Breast epithelium (tissue), 4 donors: ENCODE results near the gene CYTH3. TPM values are rescaled to one million over a fixed set of nuclear protein-coding genes. Genes with fewer than 3 reads are reported as not detected.
"Not testable (repeated sequence)": the region's sequence is repeated elsewhere in the genome, so short reads cannot be mapped to it uniquely, and the experiment has no call there.

Experiments
- DNase-seq, 2 donors: peaks; one replicate each; pipeline ENCODE4 v3.0.0-alpha.2; 2019; ENCODE audit warnings: low spot score in 2 of 2
- H3K27ac ChIP-seq, 2 donors: fragments of 200-600 bp; sonication (generic) in 1 of 2; one replicate each; pipeline ENCODE4 v1.5.1; 2016 to 2019; ENCODE audit warnings: mild to moderate bottlenecking in 1 of 2
- H3K27me3 ChIP-seq, 2 donors: fragments of 200-600 bp; sonication (generic) in 1 of 2; one replicate each; pipeline versions ENCODE4 v1.5.1 to v1.6.0; 2017 to 2019; ENCODE audit warnings: control low read depth in 1 of 2, mild to moderate bottlenecking in 1 of 2
- H3K36me3 ChIP-seq: fragments of 200-600 bp; one replicate; pipeline ENCODE4 v1.5.1; 2019
- H3K4me1 ChIP-seq, 2 donors: fragments of 200-600 bp; sonication (generic); one replicate each; pipeline ENCODE4 v1.5.1; 2016 to 2019; ENCODE audit warnings: control low read depth in 1 of 2
- H3K4me3 ChIP-seq, 3 donors: fragments of 200-600 bp; sonication (generic); 1 replicate in 2 of 3; 2 replicates in 1 of 3; pipeline ENCODE4 v1.5.1; 2016 to 2019; ENCODE audit warnings: mild to moderate bottlenecking in 3 of 3, moderate library complexity in 2 of 3
- H3K9me3 ChIP-seq, 2 donors: fragments of 200-600 bp; sonication (generic) in 1 of 2; one replicate each; pipeline ENCODE4 v1.5.1; 2016 to 2019; ENCODE audit warnings: control low read depth in 1 of 2
- POLR2A ChIP-seq: fragments of 450-650 bp; IDR thresholded peaks from one replicate; pipeline ENCODE4 v1.6.1; 2016; ENCODE audit warnings: antibody characterized with exemption, mild to moderate bottlenecking, moderate library complexity
- POLR2AphosphoS5 ChIP-seq, 3 donors: sonication (generic); formaldehyde crosslinking; IDR thresholded peaks; one replicate each; pipeline ENCODE4 v1.6.1; 2017; ENCODE audit warnings: antibody characterized with exemption in 3 of 3
- intact Hi-C: fragments of 100-400 bp; cut with DNase I; formaldehyde crosslinking; loops from one replicate; pipeline ENCODE4 v1.15.1; 2023; ENCODE audit warnings: low total_unique reads
- total RNA-seq, 3 donors: library from RNA; depleted of rRNA; stranded (reverse); fragments of >200 nt; gene quantifications; one replicate each; pipeline ENCODE4 v1.1.0, GENCODE V29; 2016
- TF ChIP-seq, protein P1 (sequence below), 3 donors: fragments of 450-650 bp; IDR thresholded peaks; one replicate each; pipeline ENCODE4 v1.5.1; 2016 to 2017; ENCODE audit warnings: antibody characterized with exemption in 3 of 3, mild to moderate bottlenecking in 3 of 3, moderate library complexity in 3 of 3

Gene CYTH3
- total RNA-seq, 3 donors from 2014 or later, result 23.6 to 46.4 (median 33.4) TPM

GRCh38 chr7:6315746-6316145, 43.3 kb upstream of the CYTH3 start:
- no peaks in the 10 kb centered on the region for H3K4me1 ChIP-seq
- TF ChIP-seq, protein P1, sequence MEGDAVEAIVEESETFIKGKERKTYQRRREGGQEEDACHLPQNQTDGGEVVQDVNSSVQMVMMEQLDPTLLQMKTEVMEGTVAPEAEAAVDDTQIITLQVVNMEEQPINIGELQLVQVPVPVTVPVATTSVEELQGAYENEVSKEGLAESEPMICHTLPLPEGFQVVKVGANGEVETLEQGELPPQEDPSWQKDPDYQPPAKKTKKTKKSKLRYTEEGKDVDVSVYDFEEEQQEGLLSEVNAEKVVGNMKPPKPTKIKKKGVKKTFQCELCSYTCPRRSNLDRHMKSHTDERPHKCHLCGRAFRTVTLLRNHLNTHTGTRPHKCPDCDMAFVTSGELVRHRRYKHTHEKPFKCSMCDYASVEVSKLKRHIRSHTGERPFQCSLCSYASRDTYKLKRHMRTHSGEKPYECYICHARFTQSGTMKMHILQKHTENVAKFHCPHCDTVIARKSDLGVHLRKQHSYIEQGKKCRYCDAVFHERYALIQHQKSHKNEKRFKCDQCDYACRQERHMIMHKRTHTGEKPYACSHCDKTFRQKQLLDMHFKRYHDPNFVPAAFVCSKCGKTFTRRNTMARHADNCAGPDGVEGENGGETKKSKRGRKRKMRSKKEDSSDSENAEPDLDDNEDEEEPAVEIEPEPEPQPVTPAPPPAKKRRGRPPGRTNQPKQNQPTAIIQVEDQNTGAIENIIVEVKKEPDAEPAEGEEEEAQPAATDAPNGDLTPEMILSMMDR (IDR thresholded peaks at IDR 0.05), result no peak
- TF ChIP-seq POLR2AphosphoS5 (IDR thresholded peaks at IDR 0.05) (no peak), POLR2A (no peak)
- no peaks in the 10 kb centered on the region for H3K27me3 ChIP-seq
- H3K36me3 ChIP-seq, result no peaks in the 10 kb centered on the region
- H3K4me3 ChIP-seq, result no peak overlapping the region
- H3K27ac ChIP-seq, result peak overlapping the region in 1 of 2 donors; percentile 19
- intact Hi-C loops, result loop anchor here (10.0 kb wide), 1 partner anchor 151 kb away; no protein-coding TSS in a partner anchor
- no peak for DNase-seq
- H3K9me3 ChIP-seq, result no peaks in the 10 kb centered on the region

- H3K9me3 ChIP-seq, result no peaks in the 10 kb centered on the region
- H3K4me1 ChIP-seq, result no peaks in the 10 kb centered on the region
- H3K27ac ChIP-seq, result no peak overlapping the region
- H3K27me3 ChIP-seq, result no peaks in the 10 kb centered on the region
- no peak for TF ChIP-seq POLR2AphosphoS5 (IDR thresholded peaks at IDR 0.05)
- TF ChIP-seq, protein P1 (IDR thresholded peaks at IDR 0.05), result no peak
- TF ChIP-seq POLR2A, result no peak
- H3K36me3 ChIP-seq, result no peaks in the 10 kb centered on the region
- intact Hi-C loops, result loop anchor here (10.0 kb wide), 1 partner anchor 146 kb away; no protein-coding TSS in a partner anchor
- H3K4me3 ChIP-seq, result no peak overlapping the region
- no peak for DNase-seq
Measured at GRCh38 chr7:6310271-6310993, 38.0 kb upstream of the CYTH3 start.

DNA sequence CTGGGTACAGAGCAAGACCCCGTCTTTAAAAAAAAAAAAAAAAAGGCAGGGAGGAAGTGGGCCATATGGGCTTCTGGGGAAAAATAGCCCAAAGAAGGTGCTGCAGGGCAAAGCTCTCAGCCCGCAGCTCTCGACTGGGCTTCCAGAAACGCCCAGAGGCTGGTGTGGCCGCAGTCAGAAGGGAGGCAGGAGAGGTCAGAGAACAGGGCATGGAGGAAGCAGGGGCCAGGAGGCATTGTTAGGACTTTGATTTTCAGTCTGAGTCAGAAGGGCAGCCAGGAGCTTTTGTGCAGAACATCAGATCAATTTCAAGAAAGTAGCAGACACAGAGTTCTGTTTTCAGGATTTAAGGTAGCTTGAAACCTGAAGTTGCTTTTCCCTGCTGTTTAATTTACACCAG, 35.3 kb upstream of the CYTH3 start:
- Histone ChIP-seq H3K9me3 (no peaks in the 10 kb centered on the region), H3K4me3 (no peak overlapping the region), H3K4me1 (no peaks in the 10 kb centered on the region), H3K27ac (no peak overlapping the region), H3K27me3 (no peaks in the 10 kb centered on the region), H3K36me3 (no peaks in the 10 kb centered on the region)
- no peak for TF ChIP-seq POLR2A
- no peak for TF ChIP-seq POLR2AphosphoS5 (IDR thresholded peaks at IDR 0.05)
- TF ChIP-seq, protein P1 (IDR thresholded peaks at IDR 0.05), result no peak
- intact Hi-C loops, result no loop called here
- no peak for DNase-seq

- no peaks in the 10 kb centered on the region for H3K9me3 ChIP-seq
- no peak overlapping the region for H3K27ac ChIP-seq
- DNase-seq, result no peak
- TF ChIP-seq POLR2AphosphoS5 (IDR thresholded peaks at IDR 0.05), result no peak
- TF ChIP-seq, protein P1 (IDR thresholded peaks at IDR 0.05), result no peak
- TF ChIP-seq POLR2A, result no peak
- H3K27me3 ChIP-seq, result no peaks in the 10 kb centered on the region
- H3K4me3 ChIP-seq, result no peak overlapping the region
- no peaks in the 10 kb centered on the region for H3K4me1 ChIP-seq
- intact Hi-C loops, result no loop called here
- no peaks in the 10 kb centered on the region for H3K36me3 ChIP-seq
Measured at GRCh38 chr7:6306471-6306870, 34.0 kb upstream of the CYTH3 start.

- intact Hi-C loops, result no loop called here
- no peaks in the 10 kb centered on the region for H3K36me3 ChIP-seq
- no peaks in the 10 kb centered on the region for H3K27me3 ChIP-seq
- no peaks in the 10 kb centered on the region for H3K9me3 ChIP-seq
- TF ChIP-seq POLR2AphosphoS5 (IDR thresholded peaks at IDR 0.05), result no peak
- TF ChIP-seq, protein P1 (IDR thresholded peaks at IDR 0.05), result no peak
- TF ChIP-seq POLR2A, result no peak
- DNase-seq, result no peak
- no peak overlapping the region for H3K27ac ChIP-seq
- H3K4me1 ChIP-seq, result no peaks in the 10 kb centered on the region
- no peak overlapping the region for H3K4me3 ChIP-seq
Measured at GRCh38 chr7:6305330-6305729, 32.9 kb upstream of the CYTH3 start.

DNA sequence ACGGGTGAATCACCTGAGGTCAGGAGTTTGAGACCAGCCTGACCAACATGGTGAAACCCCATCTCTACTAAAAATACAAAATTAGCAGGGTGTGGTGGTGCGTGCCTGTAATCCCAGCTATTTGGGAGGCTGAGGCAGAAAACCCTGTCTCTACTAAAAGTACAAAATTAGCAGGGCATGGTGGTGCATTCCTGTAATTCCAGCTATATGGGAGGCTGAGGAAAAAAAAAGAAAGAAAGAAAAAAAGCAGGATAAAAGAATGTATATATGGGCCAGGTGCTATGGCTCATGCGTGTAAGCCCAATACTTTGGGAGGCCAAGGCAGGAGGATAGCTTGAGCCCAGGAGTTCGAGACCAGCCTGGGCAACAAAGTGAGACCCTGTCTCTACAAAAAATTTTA, 29.0 kb upstream of the CYTH3 start:
- H3K27me3 ChIP-seq, intact Hi-C loops, H3K27ac ChIP-seq, H3K4me1 ChIP-seq, H3K9me3 ChIP-seq, H3K36me3 ChIP-seq, H3K4me3 ChIP-seq, DNase-seq: not testable (repeated sequence)
